GM12875 (cell line): ENCODE measurements around the gene DNASE1L1.
A peak's percentile ranks its signal among the peaks of the same experiment; 100 is the strongest.

ENCODE experiments used
- H3K4me3 ChIP-seq: one replicate; pipeline ENCODE4 v1.5.1; 2011; ENCODE audit warnings: low read depth, low read length, control low read depth
- TF ChIP-seq, protein P1 (sequence below): IDR thresholded peaks from 2 replicates; pipeline ENCODE4 v1.5.1; 2011; ENCODE audit warnings: low read depth, mild to moderate bottlenecking, control low read depth, inconsistent platforms, low read length, moderate library complexity, borderline replicate concordance; ENCODE audit not compliant: insufficient read depth

DNASE1L1 gene

DNA sequence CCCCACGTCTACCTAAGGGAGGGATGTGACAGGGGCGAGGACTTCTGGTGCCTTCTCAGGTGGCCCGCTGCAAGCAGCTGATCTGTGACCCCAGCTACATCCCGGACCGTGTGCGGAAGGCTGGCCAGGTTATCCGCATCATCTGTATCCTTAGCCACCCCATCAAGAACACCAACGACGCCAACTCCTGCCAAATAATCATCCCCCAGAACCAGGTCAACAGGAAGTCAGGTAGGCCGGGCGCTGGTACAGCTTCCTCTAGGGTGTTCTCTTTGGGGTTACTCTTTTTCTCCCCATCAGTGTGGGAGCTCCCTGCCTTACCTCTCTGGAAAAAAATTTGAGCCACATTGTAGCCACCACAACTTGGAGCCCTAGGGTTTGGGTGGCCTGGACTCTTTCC lies 32.5 kb upstream of the DNASE1L1 start:
- TF ChIP-seq, protein P1, sequence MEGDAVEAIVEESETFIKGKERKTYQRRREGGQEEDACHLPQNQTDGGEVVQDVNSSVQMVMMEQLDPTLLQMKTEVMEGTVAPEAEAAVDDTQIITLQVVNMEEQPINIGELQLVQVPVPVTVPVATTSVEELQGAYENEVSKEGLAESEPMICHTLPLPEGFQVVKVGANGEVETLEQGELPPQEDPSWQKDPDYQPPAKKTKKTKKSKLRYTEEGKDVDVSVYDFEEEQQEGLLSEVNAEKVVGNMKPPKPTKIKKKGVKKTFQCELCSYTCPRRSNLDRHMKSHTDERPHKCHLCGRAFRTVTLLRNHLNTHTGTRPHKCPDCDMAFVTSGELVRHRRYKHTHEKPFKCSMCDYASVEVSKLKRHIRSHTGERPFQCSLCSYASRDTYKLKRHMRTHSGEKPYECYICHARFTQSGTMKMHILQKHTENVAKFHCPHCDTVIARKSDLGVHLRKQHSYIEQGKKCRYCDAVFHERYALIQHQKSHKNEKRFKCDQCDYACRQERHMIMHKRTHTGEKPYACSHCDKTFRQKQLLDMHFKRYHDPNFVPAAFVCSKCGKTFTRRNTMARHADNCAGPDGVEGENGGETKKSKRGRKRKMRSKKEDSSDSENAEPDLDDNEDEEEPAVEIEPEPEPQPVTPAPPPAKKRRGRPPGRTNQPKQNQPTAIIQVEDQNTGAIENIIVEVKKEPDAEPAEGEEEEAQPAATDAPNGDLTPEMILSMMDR: no peak
- H3K4me3 ChIP-seq: no peak overlapping the region

DNA sequence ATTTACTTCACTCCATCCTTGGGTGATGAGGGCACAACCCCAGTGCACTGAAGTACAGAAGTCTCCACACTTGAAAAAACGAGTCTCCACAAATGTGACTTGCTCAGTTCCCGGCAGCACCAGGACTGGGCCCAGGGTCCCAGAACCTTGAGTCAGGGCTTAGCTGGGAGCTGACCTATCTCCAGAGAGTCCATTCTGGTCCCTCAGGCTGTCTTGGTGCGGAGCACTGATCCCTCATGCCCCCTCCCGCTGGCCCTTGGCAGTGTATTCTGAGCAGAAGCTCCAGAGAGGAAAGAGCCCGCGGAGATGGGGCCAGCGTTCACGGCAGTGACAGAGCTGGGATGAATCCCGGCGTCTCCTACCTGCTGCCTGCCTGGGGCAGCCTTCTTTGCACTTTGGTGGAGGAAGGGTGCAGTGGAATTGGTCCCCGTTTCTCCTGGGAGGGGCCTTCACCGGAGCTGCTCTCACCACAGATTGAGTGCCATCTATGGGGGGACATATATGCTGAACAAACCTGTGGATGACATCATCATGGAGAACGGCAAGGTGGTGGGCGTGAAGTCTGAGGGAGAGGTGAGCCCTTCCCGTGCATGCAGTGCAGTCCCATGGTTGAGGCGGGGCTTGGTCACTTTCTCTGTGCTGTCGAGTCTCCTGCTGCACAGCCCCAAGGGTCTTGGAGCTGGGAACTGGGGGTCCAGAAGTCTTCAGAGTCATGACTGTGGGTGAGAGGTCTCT lies 31.7 kb upstream of the DNASE1L1 start:
- TF ChIP-seq, protein P1: no peak
- H3K4me3 ChIP-seq: no peak overlapping the region

DNA sequence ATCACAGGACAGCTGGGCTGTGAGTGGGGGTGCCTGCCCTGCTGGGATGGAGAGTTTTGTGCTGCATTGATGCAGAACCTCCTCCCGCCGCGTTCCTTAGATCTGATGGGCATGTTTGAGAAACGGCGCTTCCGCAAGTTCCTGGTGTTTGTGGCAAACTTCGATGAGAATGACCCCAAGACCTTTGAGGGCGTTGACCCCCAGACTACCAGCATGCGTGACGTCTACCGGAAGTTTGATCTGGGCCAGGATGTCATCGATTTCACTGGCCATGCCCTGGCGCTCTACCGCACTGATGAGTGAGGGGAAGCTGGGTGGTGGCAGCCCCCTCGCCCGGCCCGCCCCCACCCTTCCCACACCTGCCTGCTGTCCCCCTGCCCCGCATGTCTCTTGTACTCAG lies 30.8 kb upstream of the DNASE1L1 start:
- no peak overlapping the region for H3K4me3 ChIP-seq
- TF ChIP-seq, protein P1: no peak

DNA sequence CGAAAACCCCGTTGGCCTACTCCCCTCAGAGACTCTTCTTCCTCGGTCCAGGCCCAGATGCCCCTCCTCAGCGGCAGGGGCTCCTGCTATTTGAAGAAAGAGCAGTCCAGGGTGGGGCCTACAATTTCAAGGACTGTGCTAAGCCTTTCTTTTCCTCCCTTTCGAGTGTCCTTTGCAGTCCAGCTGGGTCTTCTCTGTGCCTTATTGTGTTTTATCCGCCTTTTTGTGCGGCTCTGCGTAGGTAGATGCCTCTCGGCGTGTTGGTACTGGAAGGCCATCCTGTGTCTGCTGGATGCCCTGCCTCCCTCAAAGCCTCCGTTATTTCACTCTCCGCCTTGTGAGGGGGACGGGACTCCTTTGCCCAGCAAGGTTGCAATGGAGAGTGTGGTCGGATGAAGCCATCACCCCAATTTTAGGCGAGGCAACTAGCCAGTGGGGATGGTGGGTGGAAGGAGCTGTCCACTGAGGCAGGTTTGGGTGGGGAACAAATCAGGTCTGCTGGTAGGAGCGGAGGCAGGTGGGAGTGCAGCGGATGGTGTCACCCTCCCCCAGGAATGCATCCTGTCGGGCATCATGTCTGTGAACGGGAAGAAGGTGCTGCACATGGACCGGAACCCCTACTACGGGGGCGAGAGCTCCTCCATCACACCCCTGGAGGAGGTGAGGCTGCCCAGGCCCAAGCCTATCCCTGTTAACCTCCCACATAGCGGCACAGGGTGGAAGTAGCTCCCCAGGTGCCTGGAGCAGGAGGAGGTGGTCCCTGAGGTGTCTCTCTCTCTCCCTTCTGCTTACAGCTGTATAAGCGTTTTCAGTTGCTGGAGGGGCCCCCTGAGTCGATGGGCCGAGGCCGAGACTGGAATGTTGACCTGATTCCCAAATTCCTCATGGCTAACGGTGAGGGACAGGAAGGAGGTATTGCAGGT lies 29.2 kb upstream of the DNASE1L1 start:
- H3K4me3 ChIP-seq: peak overlapping the region; percentile 82
- TF ChIP-seq, protein P1: no peak

DNA sequence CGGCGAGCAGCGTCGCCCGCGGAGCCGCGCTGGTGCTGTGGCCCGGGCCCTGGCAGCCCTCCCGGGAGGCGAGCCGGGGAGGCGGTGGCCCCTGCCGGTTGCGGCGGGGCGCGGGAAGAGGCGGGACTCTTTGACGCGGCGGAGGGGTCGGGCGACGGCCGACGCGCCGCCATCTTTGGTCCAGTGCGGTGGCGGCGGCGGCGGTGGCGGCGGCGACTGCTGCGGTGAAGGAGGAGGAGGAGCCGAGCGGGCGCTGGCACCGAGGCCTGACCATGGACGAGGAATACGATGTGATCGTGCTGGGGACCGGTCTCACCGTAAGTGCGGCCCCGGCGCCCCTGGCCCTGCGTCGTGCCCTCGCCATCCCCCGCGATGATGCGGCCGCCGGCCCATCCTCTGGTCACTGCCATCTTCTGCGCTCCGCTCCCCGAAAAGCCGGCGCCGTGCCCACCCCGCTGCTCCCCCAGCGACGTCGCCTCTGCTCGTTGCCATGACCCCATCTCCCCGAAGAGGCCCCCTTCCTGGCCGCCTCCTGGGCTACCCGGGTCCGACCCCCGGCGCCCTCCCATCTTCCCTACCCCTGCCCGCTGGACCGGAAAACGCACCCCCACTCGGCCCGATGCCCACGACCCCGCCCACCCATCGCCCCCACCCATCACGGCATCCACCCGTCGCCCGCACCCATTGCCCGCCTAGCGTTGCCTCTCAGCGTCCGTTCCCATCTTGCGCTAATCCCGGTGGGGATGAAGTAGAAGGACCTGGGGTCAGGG lies 28.1 kb upstream of the DNASE1L1 start, which contains the start of gene GDI1:
GDI1 (plus strand) TSS at position 172 of the 770 bp plus-strand sequence; CDS start at position 273, 101 bp downstream.
- TF ChIP-seq, protein P1: no peak
- H3K4me3 ChIP-seq: peak within 1 kb of the TSS; percentile 82

DNA sequence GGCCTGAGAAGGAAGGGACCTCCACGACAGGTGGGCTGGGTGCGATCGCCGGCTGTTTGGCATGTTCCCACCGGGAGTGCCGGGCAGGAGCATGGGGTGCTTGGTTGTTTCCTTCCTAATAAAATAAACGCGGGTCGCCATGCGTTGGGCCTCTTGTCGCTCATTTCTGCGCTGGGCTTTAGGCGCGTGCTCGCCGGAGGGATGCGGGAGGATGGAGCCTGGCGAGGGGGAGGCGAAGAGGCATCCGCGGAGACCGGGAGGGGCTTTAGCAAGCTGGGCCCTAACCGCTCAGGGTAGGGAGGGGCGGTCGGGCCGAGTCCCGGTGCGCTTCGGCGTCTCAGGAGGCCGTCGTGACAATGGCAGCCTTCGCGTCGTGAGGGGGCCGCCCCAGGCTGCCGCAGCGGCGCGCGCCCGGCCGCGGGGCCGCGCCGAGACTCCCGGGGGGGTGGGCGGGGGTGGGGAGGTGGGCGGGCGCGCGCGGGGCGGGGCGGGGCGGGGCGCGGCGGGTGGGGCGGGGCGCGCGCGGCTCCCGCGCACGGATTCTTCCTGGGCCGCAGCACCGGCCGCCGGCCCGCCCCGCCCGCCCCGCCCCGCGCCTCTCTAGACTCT lies 27.4 kb upstream of the DNASE1L1 start:
- H3K4me3 ChIP-seq: peak overlapping the region; percentile 82
- TF ChIP-seq, protein P1: no peak
